Natural killer cell treated with Interleukin-12 subunit alpha and Interleukin-12 subunit beta and Interleukin-15 and Interleukin-18, amount 100 ng/mL, for 72 hours (primary cell): ENCODE results near the gene EXO5. TPM values are rescaled to one million over a fixed set of nuclear protein-coding genes. Genes with fewer than 3 reads are reported as not detected.
"Not testable (repeated sequence)": the region's sequence is repeated elsewhere in the genome, so short reads cannot be mapped to it uniquely, and the experiment has no call there.

ENCODE experiments used
- ATAC-seq, 2 donors: fragments of 150-1000 bp; cut with Tn5 transposase in 1 of 2; sonication (Bioruptor Pico), chemical (Tn5 transposase) in 1 of 2; 2 replicates each; pipeline ENCODE4 v1.10.0; 2021
- DNase-seq: peaks from one replicate; pipeline ENCODE4 v3.0.0; 2022; ENCODE audit warnings: low spot score
- H3K27ac Mint-ChIP-seq, 2 donors: 1 replicate in 1 of 2; 2 replicates in 1 of 2; pipeline ENCODE4 v1.8.0; 2022; ENCODE audit warnings: mixed read lengths in 2 of 2, mild to moderate bottlenecking in 1 of 2, moderate library complexity in 1 of 2
- H3K27me3 Mint-ChIP-seq, 2 donors: 1 replicate in 1 of 2; 2 replicates in 1 of 2; pipeline ENCODE4 v1.8.0; 2022; ENCODE audit warnings: mixed read lengths in 2 of 2
- H3K36me3 Mint-ChIP-seq: one replicate; pipeline ENCODE4 v1.8.0; 2022; ENCODE audit warnings: mixed read lengths
- H3K4me1 Mint-ChIP-seq, 2 donors: 1 replicate in 1 of 2; 2 replicates in 1 of 2; pipeline ENCODE4 v1.8.0; 2022; ENCODE audit warnings: low read depth in 2 of 2, mixed read lengths in 2 of 2, mild to moderate bottlenecking in 1 of 2
- H3K4me3 Mint-ChIP-seq: one replicate; pipeline ENCODE4 v1.8.0; 2022; ENCODE audit warnings: mixed read lengths
- H3K9me3 Mint-ChIP-seq: 2 replicates; pipeline ENCODE4 v1.8.0; 2022; ENCODE audit warnings: mixed read lengths
- total RNA-seq, 2 donors: library from RNA; stranded (reverse); gene quantifications; one replicate each; pipeline ENCODE4 v1.2.3, GENCODE V29; 2022

The EXO5 gene
- total RNA-seq, 2 donors from 2014 or later: 13.1 to 14.2 TPM

GRCh38 chr1:40530735-40531380, 22.3 kb downstream of the EXO5 start:
- peaks cover 6% of the 10 kb centered on the region for H3K9me3 Mint-ChIP-seq
- DNase-seq: no peak
- no peak for ATAC-seq
- peaks cover 22 to 26% of the 10 kb centered on the region in 2 donors for H3K4me1 Mint-ChIP-seq
- peaks cover 15 to 18% of the 10 kb centered on the region in 2 donors for H3K27me3 Mint-ChIP-seq
- peaks cover 16% of the 10 kb centered on the region for H3K36me3 Mint-ChIP-seq
- H3K27ac Mint-ChIP-seq: peak overlapping the region; percentile 84 to 93
- peak overlapping the region; percentile 93 for H3K4me3 Mint-ChIP-seq

GRCh38 chr1:40531381-40532061, 23.0 kb downstream of the EXO5 start, which contains the start of gene ZNF684:
Gene ZNF684, plus strand, starts transcription at chr1:40531637. Its CDS starts 1,530 bp downstream, at chr1:40533167.
- DNase-seq (peak; percentile 93), ATAC-seq (peak; percentile 99 to 100)
- peak within 1 kb of the TSS; percentile 84 to 93 for H3K27ac Mint-ChIP-seq
- peak within 1 kb of the TSS; percentile 93 for H3K4me3 Mint-ChIP-seq
- H3K9me3 Mint-ChIP-seq: peaks cover 6% of the 10 kb centered on the region
- peaks cover 11 to 13% of the 10 kb centered on the region in 2 donors for H3K27me3 Mint-ChIP-seq
- H3K36me3 Mint-ChIP-seq: peaks cover 11% of the 10 kb centered on the region
- peaks cover 22 to 26% of the 10 kb centered on the region in 2 donors for H3K4me1 Mint-ChIP-seq

GRCh38 chr1:40532062-40532389, 23.5 kb downstream of the EXO5 start:
- Mint-ChIP-seq H3K4me1 (peaks cover 22 to 26% of the 10 kb centered on the region in 2 donors), H3K27ac (peak overlapping the region; percentile 84 to 93), H3K36me3 (peaks cover 11% of the 10 kb centered on the region), H3K27me3 (peaks cover 11 to 13% of the 10 kb centered on the region in 2 donors), H3K9me3 (peaks cover 6% of the 10 kb centered on the region), H3K4me3 (peak overlapping the region; percentile 93)
- DNase-seq (no peak), ATAC-seq (no peak)

- no peak for DNase-seq
- Mint-ChIP-seq H3K4me1 (peaks cover 22 to 26% of the 10 kb centered on the region in 2 donors), H3K36me3 (peaks cover 11% of the 10 kb centered on the region), H3K27me3 (peaks cover 8 to 13% of the 10 kb centered on the region in 2 donors), H3K9me3 (peaks cover 6% of the 10 kb centered on the region), H3K4me3 (peak overlapping the region; percentile 93), H3K27ac (peak overlapping the region in 1 of 2 donors; percentile 84)
- ATAC-seq: no peak
Measured at GRCh38 chr1:40532844-40533424, 24.4 kb downstream of the EXO5 start.

- H3K36me3 Mint-ChIP-seq: peaks cover 11% of the 10 kb centered on the region
- peaks cover 22 to 29% of the 10 kb centered on the region in 2 donors for H3K4me1 Mint-ChIP-seq
- no peak overlapping the region for H3K27ac Mint-ChIP-seq
- peaks cover 6 to 8% of the 10 kb centered on the region in 2 donors for H3K27me3 Mint-ChIP-seq
- H3K4me3 Mint-ChIP-seq: no peak overlapping the region
- DNase-seq (no peak), ATAC-seq (no peak)
- H3K9me3 Mint-ChIP-seq: peaks cover 6% of the 10 kb centered on the region
Measured at GRCh38 chr1:40534589-40534988, 26.0 kb downstream of the EXO5 start.

- peaks cover 3% of the 10 kb centered on the region for H3K9me3 Mint-ChIP-seq
- peaks cover 22 to 33% of the 10 kb centered on the region in 2 donors for H3K4me1 Mint-ChIP-seq
- peaks cover 5% of the 10 kb centered on the region in 2 donors for H3K27me3 Mint-ChIP-seq
- no peak overlapping the region for H3K4me3 Mint-ChIP-seq
- no peak for DNase-seq
- H3K27ac Mint-ChIP-seq: no peak overlapping the region
- peaks cover 8% of the 10 kb centered on the region for H3K36me3 Mint-ChIP-seq
- no peak for ATAC-seq
Measured at GRCh38 chr1:40535732-40536131, 27.2 kb downstream of the EXO5 start.

- Mint-ChIP-seq H3K4me1 (peaks cover 0 to 7% of the 10 kb centered on the region in 2 donors), H3K27me3 (no peaks in the 10 kb centered on the region), H3K9me3 (no peaks in the 10 kb centered on the region), H3K27ac (no peak overlapping the region), H3K4me3 (no peak overlapping the region), H3K36me3 (peaks cover 20% of the 10 kb centered on the region)
- DNase-seq (no peak), ATAC-seq (no peak)
Measured at GRCh38 chr1:40539338-40539737, 30.8 kb downstream of the EXO5 start.

- Mint-ChIP-seq H3K27me3 (no peaks in the 10 kb centered on the region), H3K4me1 (no peaks in the 10 kb centered on the region), H3K27ac (no peak overlapping the region), H3K9me3 (peaks cover 5% of the 10 kb centered on the region), H3K4me3 (no peak overlapping the region), H3K36me3 (peaks cover 44% of the 10 kb centered on the region)
- ATAC-seq: no peak
- no peak for DNase-seq
Measured at GRCh38 chr1:40546957-40547356, 38.4 kb downstream of the EXO5 start.

- H3K9me3 Mint-ChIP-seq: no peaks in the 10 kb centered on the region
- ATAC-seq: no peak
- DNase-seq: no peak
- H3K4me1 Mint-ChIP-seq: no peaks in the 10 kb centered on the region
- H3K36me3 Mint-ChIP-seq: no peaks in the 10 kb centered on the region
- H3K27ac Mint-ChIP-seq: no peak overlapping the region
- H3K4me3 Mint-ChIP-seq: no peak overlapping the region
- no peaks in the 10 kb centered on the region for H3K27me3 Mint-ChIP-seq
Measured at GRCh38 chr1:40553017-40553416, 44.5 kb downstream of the EXO5 start.

GRCh38 chr1:40554807-40555206, 46.2 kb downstream of the EXO5 start:
- not testable (repeated sequence) for DNase-seq, H3K27ac Mint-ChIP-seq, H3K36me3 Mint-ChIP-seq, H3K27me3 Mint-ChIP-seq, H3K4me3 Mint-ChIP-seq, ATAC-seq, H3K4me1 Mint-ChIP-seq, H3K9me3 Mint-ChIP-seq

- Mint-ChIP-seq H3K36me3 (no peaks in the 10 kb centered on the region), H3K27me3 (peaks cover 0 to 5% of the 10 kb centered on the region in 2 donors), H3K4me1 (no peaks in the 10 kb centered on the region), H3K9me3 (no peaks in the 10 kb centered on the region), H3K27ac (no peak overlapping the region), H3K4me3 (no peak overlapping the region)
- DNase-seq (no peak), ATAC-seq (no peak)
Measured at GRCh38 chr1:40556121-40556520, 47.6 kb downstream of the EXO5 start.

- H3K4me3 Mint-ChIP-seq, ATAC-seq, H3K4me1 Mint-ChIP-seq: not testable (repeated sequence)
Measured at GRCh38 chr1:40558241-40558640, 49.7 kb downstream of the EXO5 start.

GRCh38 chr1:40562185-40562584, 53.6 kb downstream of the EXO5 start:
- DNase-seq: no peak
- H3K36me3 Mint-ChIP-seq: peaks cover 5% of the 10 kb centered on the region
- H3K27ac Mint-ChIP-seq: no peak overlapping the region
- H3K9me3 Mint-ChIP-seq: no peaks in the 10 kb centered on the region
- ATAC-seq: no peak
- H3K4me3 Mint-ChIP-seq: no peak overlapping the region
- H3K27me3 Mint-ChIP-seq: peaks cover 17 to 32% of the 10 kb centered on the region in 2 donors
- H3K4me1 Mint-ChIP-seq: peaks cover 0 to 4% of the 10 kb centered on the region in 2 donors

More at GRCh38 chr1:40558241-40558640, 49.7 kb downstream of the EXO5 start:
- H3K9me3 Mint-ChIP-seq, H3K27ac Mint-ChIP-seq, DNase-seq, H3K36me3 Mint-ChIP-seq: not testable (repeated sequence)
- peaks cover 3 to 15% of the 10 kb centered on the region in 2 donors for H3K27me3 Mint-ChIP-seq

- Mint-ChIP-seq H3K27ac (no peak overlapping the region), H3K4me1 (peaks cover 0 to 4% of the 10 kb centered on the region in 2 donors), H3K4me3 (no peak overlapping the region), H3K9me3 (no peaks in the 10 kb centered on the region), H3K36me3 (peaks cover 5% of the 10 kb centered on the region), H3K27me3 (peaks cover 17 to 32% of the 10 kb centered on the region in 2 donors)
- DNase-seq (no peak), ATAC-seq (no peak)
Measured at GRCh38 chr1:40563266-40563665, 54.7 kb downstream of the EXO5 start.
